Loucy (cell line): ENCODE results near the gene GNPNAT1.

Experiments used
- H2AFZ ChIP-seq: fragments of 200-600 bp; sonication (generic); 2 replicates; pipeline ENCODE4 v1.6.0; 2016; ENCODE audit warnings: antibody characterized with exemption, mild to moderate bottlenecking, low read length, moderate library complexity
- H3F3A ChIP-seq: fragments of 200-600 bp; 2 replicates; pipeline ENCODE4 v1.6.0; 2016; ENCODE audit warnings: antibody characterized with exemption, low read depth, mild to moderate bottlenecking
- H3K27me3 ChIP-seq: fragments of 200-600 bp; sonication (generic); 2 replicates; pipeline ENCODE4 v1.6.1; 2014; ENCODE audit warnings: low read length, mild to moderate bottlenecking; ENCODE audit not compliant: insufficient read depth, poor library complexity, severe bottlenecking
- H3K36me3 ChIP-seq: fragments of 200-600 bp; sonication (generic); 2 replicates; pipeline ENCODE4 v1.6.1; 2016; ENCODE audit warnings: low read length; ENCODE audit not compliant: insufficient read depth
- H3K4me1 ChIP-seq: fragments of 200-600 bp; sonication (generic); 2 replicates; pipeline ENCODE4 v1.5.1; 2014; ENCODE audit warnings: low read length, mild to moderate bottlenecking; ENCODE audit not compliant: insufficient read depth, poor library complexity, severe bottlenecking
- H3K4me2 ChIP-seq: fragments of 200-600 bp; sonication (generic); 2 replicates; pipeline ENCODE4 v1.6.0; 2014; ENCODE audit warnings: antibody characterized with exemption, low read length, low read depth, mild to moderate bottlenecking; ENCODE audit not compliant: poor library complexity, severe bottlenecking
- H3K4me3 ChIP-seq: fragments of 200-600 bp; sonication (generic); 2 replicates; pipeline ENCODE4 v1.5.1; 2014; ENCODE audit warnings: low read length, mild to moderate bottlenecking, mixed read lengths; ENCODE audit not compliant: poor library complexity, severe bottlenecking
- H3K79me2 ChIP-seq: fragments of 200-600 bp; sonication (generic); 2 replicates; pipeline ENCODE4 v1.6.1; 2014; ENCODE audit warnings: low read length; ENCODE audit not compliant: insufficient read depth
- H3K9ac ChIP-seq: fragments of 200-600 bp; sonication (generic); 2 replicates; pipeline ENCODE4 v1.6.0; 2014; ENCODE audit warnings: mild to moderate bottlenecking, low read depth, low read length, moderate library complexity; ENCODE audit not compliant: poor library complexity, severe bottlenecking
- H3K9me2 ChIP-seq: fragments of 200-600 bp; sonication (generic); replicated peaks from 2 replicates; pipeline ENCODE4 v1.6.1; 2016; ENCODE audit warnings: low read depth, low read length, mixed read lengths
- H3K9me3 ChIP-seq: fragments of 200-600 bp; sonication (generic); 2 replicates; pipeline ENCODE4 v1.6.1; 2014; ENCODE audit warnings: mild to moderate bottlenecking, antibody characterized with exemption, low read length, low read depth; ENCODE audit not compliant: insufficient read depth
- H4K20me1 ChIP-seq: fragments of 200-600 bp; sonication (generic); 2 replicates; pipeline ENCODE4 v1.6.0; 2014; ENCODE audit warnings: antibody characterized with exemption, low read length, mild to moderate bottlenecking; ENCODE audit not compliant: insufficient read depth, poor library complexity, severe bottlenecking
- CTCF ChIP-seq: fragments of 200-600 bp; sonication (generic); conservative IDR thresholded peaks from 2 replicates; pipeline ENCODE4 v1.5.1; 2014; ENCODE audit warnings: mild to moderate bottlenecking, antibody characterized with exemption, low read length
- EZH2phosphoT487 ChIP-seq: fragments of 200-600 bp; IDR thresholded peaks from 2 replicates; pipeline ENCODE4 v1.6.1; 2018; ENCODE audit warnings: antibody characterized with exemption, mild to moderate bottlenecking, moderate library complexity, borderline replicate concordance

GNPNAT1 gene

GRCh38 chr14:52833891-52834290, 42.5 kb upstream of the GNPNAT1 start:
- no peak overlapping the region for H3K9ac ChIP-seq
- no peaks in the 10 kb centered on the region for H3F3A ChIP-seq
- no peaks in the 10 kb centered on the region for H3K9me2 ChIP-seq
- no peaks in the 10 kb centered on the region for H4K20me1 ChIP-seq
- no peaks in the 10 kb centered on the region for H3K9me3 ChIP-seq
- H3K36me3 ChIP-seq: no peaks in the 10 kb centered on the region
- no peaks in the 10 kb centered on the region for H3K4me1 ChIP-seq
- H3K79me2 ChIP-seq: no peaks in the 10 kb centered on the region
- TF ChIP-seq CTCF (no peak), EZH2phosphoT487 (no peak)
- H3K4me3 ChIP-seq: no peak overlapping the region
- H3K27me3 ChIP-seq: no peaks in the 10 kb centered on the region
- H3K4me2 ChIP-seq: no peak overlapping the region
- no peak overlapping the region for H2AFZ ChIP-seq

GRCh38 chr14:52829527-52830185, 38.2 kb upstream of the GNPNAT1 start:
- H2AFZ ChIP-seq: peak overlapping the region; percentile 62; the same call in 1 of the 2 replicates
- H3K9me3 ChIP-seq: no peaks in the 10 kb centered on the region
- no peaks in the 10 kb centered on the region for H3K79me2 ChIP-seq
- no peaks in the 10 kb centered on the region for H4K20me1 ChIP-seq
- H3K36me3 ChIP-seq: no peaks in the 10 kb centered on the region
- H3K4me2 ChIP-seq: no peak overlapping the region
- no peaks in the 10 kb centered on the region for H3K4me1 ChIP-seq
- H3F3A ChIP-seq: no peaks in the 10 kb centered on the region
- no peak overlapping the region for H3K4me3 ChIP-seq
- H3K9me2 ChIP-seq: no peaks in the 10 kb centered on the region
- H3K27me3 ChIP-seq: no peaks in the 10 kb centered on the region
- H3K9ac ChIP-seq: no peak overlapping the region
- no peak for TF ChIP-seq CTCF
- no peak for TF ChIP-seq EZH2phosphoT487

- no peaks in the 10 kb centered on the region for H3K36me3 ChIP-seq
- no peaks in the 10 kb centered on the region for H3K27me3 ChIP-seq
- H3F3A ChIP-seq: no peaks in the 10 kb centered on the region
- no peaks in the 10 kb centered on the region for H3K9me3 ChIP-seq
- no peaks in the 10 kb centered on the region for H4K20me1 ChIP-seq
- no peak overlapping the region for H3K9ac ChIP-seq
- no peaks in the 10 kb centered on the region for H3K79me2 ChIP-seq
- H3K9me2 ChIP-seq: no peaks in the 10 kb centered on the region
- no peak for TF ChIP-seq EZH2phosphoT487
- no peak for TF ChIP-seq CTCF
- H3K4me2 ChIP-seq: no peak overlapping the region
- H3K4me1 ChIP-seq: no peaks in the 10 kb centered on the region
- H2AFZ ChIP-seq: peak overlapping the region; percentile 80
- H3K4me3 ChIP-seq: no peak overlapping the region
Measured at GRCh38 chr14:52827426-52827825, 36.0 kb upstream of the GNPNAT1 start.
